ENCODE data around the gene EDNRA.

EDNRA gene

GRCh38 chr4:147580396-147580795 is 99.5 kb downstream of the EDNRA start:
- no peak overlapping the region for H3K27ac ChIP-seq (ENCODE audit: low read depth, low read length)
- no peaks in the 10 kb centered on the region for H3K9me2 ChIP-seq (replicated peaks; ENCODE audit: control insufficient read depth, low read length)
- no peaks in the 10 kb centered on the region for H4K20me1 ChIP-seq (ENCODE audit: control insufficient read depth, insufficient read depth, low read depth, low read length)
- TF ChIP-seq EZH2phosphoT487 (IDR thresholded peaks at IDR 0.05; ENCODE audit: borderline replicate concordance, low read length) (no peak), CTCF (IDR thresholded peaks at IDR 0.05; ENCODE audit: low read depth, low read length, poor library complexity, severe bottlenecking) (no peak)
- no peak overlapping the region for H3K4me3 ChIP-seq (ENCODE audit: low read length)
- no peaks in the 10 kb centered on the region for H3K4me1 ChIP-seq (ENCODE audit: control insufficient read depth, low read length)
- H3K79me2 ChIP-seq (ENCODE audit: control insufficient read depth, low read length): no peaks in the 10 kb centered on the region
- H3K9me3 ChIP-seq (ENCODE audit: control insufficient read depth, insufficient read depth, low read length): no peaks in the 10 kb centered on the region
- no peaks in the 10 kb centered on the region; the same call in 1 of the 2 replicates for H3K27me3 ChIP-seq (ENCODE audit: control insufficient read depth, low read length)
- no peak overlapping the region for H3K4me2 ChIP-seq (ENCODE audit: low read length)
- no peaks in the 10 kb centered on the region for H3F3A ChIP-seq (ENCODE audit: control insufficient read depth, insufficient read depth)
- H3K36me3 ChIP-seq (ENCODE audit: control insufficient read depth, low read length): no peaks in the 10 kb centered on the region

- H3F3A ChIP-seq (ENCODE audit: control insufficient read depth, insufficient read depth): no peaks in the 10 kb centered on the region
Measured at GRCh38 chr4:147581606-147582350, 100.9 kb downstream of the EDNRA start.

GRCh38 chr4:147582386-147583060 is 101.6 kb downstream of the EDNRA start:
- Histone ChIP-seq H3K9me3 (ENCODE audit: control insufficient read depth, insufficient read depth, low read length) (no peaks in the 10 kb centered on the region), H3K27ac (ENCODE audit: low read depth, low read length) (no peak overlapping the region), H3F3A (ENCODE audit: control insufficient read depth, insufficient read depth) (no peaks in the 10 kb centered on the region), H3K9me2 (replicated peaks; ENCODE audit: control insufficient read depth, low read length) (no peaks in the 10 kb centered on the region), H3K27me3 (ENCODE audit: control insufficient read depth, low read length) (peaks cover 10% of the 10 kb centered on the region), H4K20me1 (ENCODE audit: control insufficient read depth, insufficient read depth, low read depth, low read length) (no peaks in the 10 kb centered on the region), H3K4me1 (ENCODE audit: control insufficient read depth, low read length) (no peaks in the 10 kb centered on the region), H3K4me2 (ENCODE audit: low read length) (no peak overlapping the region), H3K79me2 (ENCODE audit: control insufficient read depth, low read length) (no peaks in the 10 kb centered on the region), H3K4me3 (ENCODE audit: low read length) (no peak overlapping the region), H3K36me3 (ENCODE audit: control insufficient read depth, low read length) (no peaks in the 10 kb centered on the region)
- TF ChIP-seq EZH2phosphoT487 (IDR thresholded peaks at IDR 0.05; ENCODE audit: borderline replicate concordance, low read length) (no peak), CTCF (IDR thresholded peaks at IDR 0.05; ENCODE audit: low read depth, low read length, poor library complexity, severe bottlenecking) (no peak)

More at GRCh38 chr4:147581606-147582350, 100.9 kb downstream of the EDNRA start:
- Histone ChIP-seq H3K4me1 (ENCODE audit: control insufficient read depth, low read length) (no peaks in the 10 kb centered on the region), H3K79me2 (ENCODE audit: control insufficient read depth, low read length) (no peaks in the 10 kb centered on the region), H3K4me2 (ENCODE audit: low read length) (no peak overlapping the region), H3K9me2 (replicated peaks; ENCODE audit: control insufficient read depth, low read length) (no peaks in the 10 kb centered on the region), H3K27ac (ENCODE audit: low read depth, low read length) (no peak overlapping the region), H3K27me3 (ENCODE audit: control insufficient read depth, low read length) (peaks cover 10% of the 10 kb centered on the region), H3K4me3 (ENCODE audit: low read length) (no peak overlapping the region), H4K20me1 (ENCODE audit: control insufficient read depth, insufficient read depth, low read depth, low read length) (no peaks in the 10 kb centered on the region), H3K36me3 (ENCODE audit: control insufficient read depth, low read length) (no peaks in the 10 kb centered on the region), H3K9me3 (ENCODE audit: control insufficient read depth, insufficient read depth, low read length) (no peaks in the 10 kb centered on the region)
- TF ChIP-seq EZH2phosphoT487 (IDR thresholded peaks at IDR 0.05; ENCODE audit: borderline replicate concordance, low read length): no peak
- TF ChIP-seq CTCF (IDR thresholded peaks at IDR 0.05; ENCODE audit: low read depth, low read length, poor library complexity, severe bottlenecking): no peak
